HG03103 (cell line): ENCODE measurements around the gene DBI.

Experiments used
- ATAC-seq: cut with Tn5 transposase; IDR thresholded peaks from one replicate; pipeline ENCODE4 v1.9.1; 2021; ENCODE audit warnings: low read depth; ENCODE audit not compliant: unreplicated experiment

The DBI gene

DNA sequence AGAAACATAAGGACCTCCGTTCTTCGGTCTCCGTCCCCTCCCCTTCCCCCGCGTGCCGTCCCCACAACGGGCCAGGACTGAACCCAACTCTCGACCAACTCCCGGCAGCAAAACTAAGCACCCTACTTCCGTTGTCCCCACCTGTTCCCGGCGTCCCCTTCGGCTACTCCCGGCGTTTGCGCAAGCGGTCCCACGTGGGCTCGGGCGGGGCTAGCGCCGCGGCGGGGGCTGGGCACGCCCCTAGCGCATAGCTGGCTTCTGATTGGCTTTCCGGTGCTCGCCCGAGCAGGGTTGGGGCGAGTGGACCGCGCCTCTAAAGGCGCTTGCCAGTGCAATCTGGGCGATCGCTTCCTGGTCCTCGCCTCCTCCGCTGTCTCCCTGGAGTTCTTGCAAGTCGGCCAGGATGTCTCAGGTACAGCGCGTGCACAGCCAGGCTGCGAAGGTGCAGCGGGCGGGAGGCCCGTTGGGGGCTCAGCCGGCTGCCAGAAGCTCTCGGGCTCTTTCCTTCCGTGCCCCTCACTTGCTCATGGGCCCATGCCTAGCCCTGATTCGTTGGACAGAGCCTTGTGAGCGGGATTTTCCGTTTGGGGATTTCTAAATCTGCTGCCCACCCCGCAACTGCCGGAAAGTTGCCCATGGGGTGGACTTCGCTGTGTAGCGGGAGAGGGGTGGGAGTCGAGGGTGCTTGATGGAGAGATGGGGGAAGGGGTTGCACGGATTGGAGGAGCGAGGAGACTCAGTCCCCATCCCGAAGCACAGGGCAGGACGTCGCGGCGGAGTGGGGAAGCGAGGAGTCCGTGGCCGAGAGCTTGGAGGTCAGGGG is at the start of gene DBI, which contains the start of gene C2orf76:
TSS of gene DBI (plus strand) at position 329 of the 823 bp plus-strand sequence. CDS start at position 404, 75 bp downstream.
TSS of gene C2orf76 (minus strand) at position 186 of the 823 bp plus-strand sequence. CDS start 26,875 bp downstream, outside the sequence.
- ATAC-seq: peak; percentile 93

DNA sequence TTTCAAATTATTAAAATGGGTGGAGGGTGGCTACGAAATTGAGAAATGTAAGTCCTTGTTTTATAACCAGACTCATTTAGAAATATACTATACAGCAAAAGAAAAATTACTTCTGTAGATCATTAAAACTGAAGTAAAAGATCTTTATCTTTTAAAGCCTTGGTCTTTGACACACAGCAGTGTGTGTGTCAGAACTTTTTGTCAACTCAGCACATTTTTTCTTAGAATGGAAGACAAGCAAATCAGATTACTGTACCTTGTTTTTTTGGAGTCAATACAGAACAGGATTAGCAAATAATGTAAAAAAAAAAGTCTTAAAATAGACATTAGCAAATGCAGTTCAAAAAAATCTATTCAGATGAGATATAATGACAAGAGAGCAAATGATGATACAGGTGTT is 49.2 kb upstream of the DBI start:
- no peak for ATAC-seq

DNA sequence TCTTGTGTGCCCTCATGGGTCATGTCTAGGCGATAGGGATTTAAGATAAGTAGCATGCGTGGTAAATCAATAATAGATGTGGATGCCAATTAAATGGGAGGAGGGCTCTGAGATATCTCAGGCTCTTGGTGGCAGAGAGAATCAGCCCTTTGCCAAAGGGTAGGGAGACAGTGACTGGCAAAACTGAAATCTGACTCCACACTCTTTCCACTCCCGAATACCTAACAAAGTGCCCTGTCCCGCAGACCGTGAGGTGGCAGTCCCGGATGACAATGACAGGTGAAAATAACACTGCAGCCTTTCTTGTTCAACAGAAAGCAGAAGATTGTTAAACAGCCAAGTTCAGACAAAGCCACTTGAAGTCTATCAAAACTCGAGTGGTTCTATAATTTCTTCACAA is 47.2 kb upstream of the DBI start:
- no peak for ATAC-seq

DNA sequence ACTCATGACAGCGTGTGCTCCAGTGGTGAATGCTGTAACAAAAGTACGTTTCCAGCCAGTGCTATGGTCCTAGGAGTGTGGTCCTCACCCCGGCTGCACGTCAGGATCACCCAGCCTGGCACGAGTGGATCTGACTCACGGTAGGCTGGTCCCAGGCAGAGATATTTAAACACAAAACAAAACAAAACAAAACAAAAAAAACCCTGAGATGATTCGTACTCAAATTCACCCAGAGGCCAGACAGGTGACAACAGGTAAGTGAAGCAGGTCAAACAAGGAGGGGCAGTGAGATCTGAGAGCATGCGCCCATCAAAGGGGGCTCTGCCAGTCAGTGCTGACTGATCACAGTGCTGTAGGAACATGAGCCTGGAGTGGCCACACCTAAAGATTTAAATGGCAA is 43.3 kb upstream of the DBI start:
- ATAC-seq: no peak

DNA sequence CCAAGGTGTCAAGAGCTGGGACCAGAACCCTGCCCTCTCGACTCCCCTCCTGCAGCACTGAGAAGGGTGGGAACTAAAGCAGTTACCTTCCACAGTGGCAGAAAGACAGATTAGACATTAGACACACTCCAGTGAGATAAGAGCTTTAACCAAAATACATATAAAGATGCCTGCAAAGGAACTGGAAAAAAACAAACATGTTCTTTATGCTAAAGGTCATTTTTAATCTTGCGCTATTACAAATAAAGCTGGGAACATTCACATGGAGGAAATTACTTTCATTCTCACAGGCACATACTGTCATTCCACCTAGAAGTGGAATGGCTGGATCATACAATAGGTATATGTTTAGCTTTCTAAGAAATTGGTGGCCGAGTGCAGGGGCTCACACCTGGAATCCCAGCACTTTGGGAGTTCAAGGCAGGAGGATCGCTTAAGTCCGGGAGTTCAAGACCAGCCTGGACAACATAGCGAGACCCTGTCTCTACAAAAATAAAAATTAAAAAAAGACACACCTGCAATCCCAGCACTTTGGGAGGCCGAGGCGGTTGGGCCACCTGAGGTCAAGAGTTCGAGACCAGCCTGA is 42.0 kb upstream of the DBI start:
- no peak for ATAC-seq

DNA sequence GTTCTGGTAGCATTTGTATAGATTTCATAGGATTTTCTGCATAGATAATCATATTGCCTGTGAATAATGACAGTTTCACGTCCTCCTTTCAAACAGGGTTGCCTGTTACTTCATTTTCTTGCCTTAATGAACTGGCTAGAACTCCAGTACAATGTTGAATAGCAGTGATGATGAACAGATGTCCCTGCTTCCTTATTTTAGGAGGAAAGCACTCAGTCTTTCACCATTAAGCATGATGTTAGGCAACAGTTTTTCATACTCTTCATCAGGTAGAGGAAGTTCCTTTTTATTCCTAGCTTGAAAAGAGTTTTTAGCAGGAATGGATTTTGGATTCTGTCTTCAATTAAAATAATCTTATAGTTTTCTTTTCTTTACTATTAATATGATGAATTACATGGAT is 39.8 kb upstream of the DBI start:
- ATAC-seq: no peak

DNA sequence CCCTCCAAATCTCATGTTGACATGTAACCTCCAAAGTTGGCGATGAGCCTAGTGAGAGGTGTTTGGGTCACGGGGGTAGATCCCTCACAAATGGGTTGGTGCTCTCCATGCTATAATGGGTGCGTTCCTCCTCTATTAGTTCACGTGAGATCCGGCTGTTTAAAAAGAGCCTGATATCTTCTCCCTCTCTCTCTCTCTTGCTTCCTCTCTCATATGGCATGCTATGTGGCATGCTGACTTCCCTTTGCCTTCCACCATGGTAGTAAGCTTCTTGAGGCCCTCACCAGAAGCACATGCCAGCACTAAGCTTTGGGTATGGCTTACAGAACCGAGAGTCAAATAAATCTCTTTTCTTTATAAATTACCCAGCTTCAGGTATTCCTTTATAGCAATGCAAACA is 39.3 kb upstream of the DBI start:
- ATAC-seq: no peak

DNA sequence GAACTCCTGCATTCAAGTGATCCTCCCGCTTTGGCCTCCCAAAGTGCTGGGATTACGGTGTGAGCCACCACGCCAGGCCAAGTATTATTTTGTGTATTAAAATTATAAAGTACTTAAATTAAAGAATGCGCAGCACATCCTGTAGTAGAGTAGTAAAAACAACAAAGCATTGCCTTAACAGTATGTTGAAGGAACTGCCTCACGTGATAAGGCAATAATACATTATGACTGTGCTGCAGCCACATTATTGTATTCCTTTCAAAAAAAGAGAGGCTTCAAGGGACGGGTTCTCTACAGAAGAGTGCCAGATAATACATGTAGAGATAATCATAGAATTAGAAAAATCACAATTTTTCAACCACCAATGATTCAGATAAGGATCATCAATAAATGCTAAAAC is 33.8 kb upstream of the DBI start:
- ATAC-seq: no peak

DNA sequence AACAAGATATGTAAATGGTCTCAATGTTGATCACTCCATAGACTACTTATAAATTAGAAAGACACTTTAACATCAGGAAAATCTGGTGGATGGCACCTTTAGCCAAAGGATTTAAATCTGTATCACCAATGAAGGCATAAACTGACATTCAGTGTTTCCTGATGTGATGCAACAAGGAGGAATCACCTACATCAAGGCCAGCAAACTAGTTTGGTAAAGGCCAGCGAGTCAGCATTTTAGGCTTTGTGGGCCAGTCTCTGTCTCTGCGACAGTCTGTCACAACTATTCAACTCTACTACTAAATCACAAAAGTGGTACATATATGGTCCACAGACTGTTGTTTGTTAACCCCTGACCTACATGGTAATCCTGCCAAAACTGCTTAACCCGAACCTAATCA is 33.4 kb upstream of the DBI start:
- no peak for ATAC-seq

DNA sequence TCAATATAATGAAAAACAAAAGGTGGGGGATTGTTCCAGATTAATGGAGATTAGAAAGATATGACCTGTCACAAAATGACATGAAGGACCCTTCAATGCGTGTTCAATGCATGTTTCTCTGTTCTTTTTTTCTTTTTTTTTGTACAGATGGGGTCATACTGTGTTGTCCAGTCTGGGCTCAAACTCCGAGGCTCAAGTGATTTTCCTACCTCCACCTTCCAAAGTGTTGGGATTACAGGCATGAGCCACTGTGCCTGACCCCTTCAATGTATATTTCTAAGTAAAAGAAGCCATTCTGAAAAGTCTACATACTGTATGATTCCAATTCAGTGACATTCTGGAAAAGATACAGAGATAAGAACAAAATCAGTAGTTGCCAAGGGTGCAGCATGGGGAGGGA is 32.9 kb upstream of the DBI start:
- ATAC-seq: no peak

DNA sequence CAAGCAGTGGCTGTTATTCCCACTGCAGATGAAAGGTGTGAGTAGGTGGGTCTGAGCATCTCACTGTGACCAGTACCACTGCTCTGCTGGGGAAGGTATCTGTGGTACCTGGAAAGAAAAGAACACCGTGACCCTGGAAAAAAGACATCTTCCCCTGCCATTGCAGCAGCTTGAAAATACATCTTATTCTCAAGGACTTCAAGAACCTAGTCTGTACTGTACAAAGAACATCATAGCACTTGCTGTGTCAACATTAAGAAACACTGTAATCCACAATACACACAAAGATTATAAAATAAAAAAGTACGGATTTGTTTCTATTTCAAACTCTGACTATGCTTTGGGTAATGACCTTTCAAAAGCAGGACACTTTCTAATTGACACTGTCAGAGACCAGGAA is 29.0 kb upstream of the DBI start:
- no peak for ATAC-seq

DNA sequence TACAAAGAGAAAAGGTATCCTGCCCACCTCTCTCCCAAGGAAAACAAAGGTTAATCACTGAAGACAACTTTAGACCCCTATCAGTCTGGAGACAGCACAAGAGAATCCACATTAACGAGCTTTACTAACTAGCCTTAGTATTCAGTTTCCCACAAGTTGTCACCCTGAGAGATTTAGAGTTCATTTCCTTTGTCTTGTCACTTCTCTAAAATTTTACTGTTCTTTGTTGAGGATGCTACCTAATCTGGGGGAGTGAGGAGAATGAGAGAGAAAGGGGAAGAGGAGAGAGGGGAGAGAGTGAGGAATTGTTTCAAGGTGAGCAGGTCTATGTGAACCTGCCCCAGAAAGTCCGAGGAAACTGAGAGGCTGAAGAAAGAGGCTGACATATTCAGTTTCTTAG is 28.5 kb upstream of the DBI start:
- no peak for ATAC-seq

DNA sequence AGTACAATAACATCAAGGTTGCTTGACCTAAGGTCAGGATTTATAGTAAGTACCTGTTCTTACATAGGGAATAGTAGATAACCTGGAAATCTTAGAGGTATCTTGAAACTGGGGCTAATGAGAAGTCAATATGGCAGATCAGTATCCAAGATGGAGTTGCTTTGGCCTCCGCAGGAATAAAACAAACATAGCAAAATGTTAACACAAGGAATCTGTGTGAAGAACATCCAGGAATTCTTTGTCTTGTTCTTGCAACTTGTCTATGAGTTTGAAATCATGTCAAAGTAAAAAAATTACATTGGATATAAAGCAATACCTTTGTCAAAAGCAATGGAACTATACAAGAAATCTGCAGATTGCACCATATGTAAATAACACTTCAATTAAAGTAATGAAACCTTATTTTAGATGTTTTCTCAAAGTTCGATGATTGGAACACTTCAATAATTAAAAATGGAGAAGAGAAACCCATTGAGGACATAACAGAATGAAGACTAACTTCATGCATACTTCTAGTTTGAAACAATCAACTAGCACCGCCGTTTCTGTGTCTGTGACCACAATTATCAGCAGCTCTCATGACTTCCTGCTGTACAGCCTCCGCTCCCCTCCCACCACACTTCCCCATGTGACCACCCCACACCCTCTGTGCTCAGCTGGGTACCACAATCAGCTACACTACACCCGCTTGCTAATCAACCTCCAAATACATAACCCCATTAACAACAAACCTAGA is 27.8 kb upstream of the DBI start:
- ATAC-seq: peak; percentile 99

DNA sequence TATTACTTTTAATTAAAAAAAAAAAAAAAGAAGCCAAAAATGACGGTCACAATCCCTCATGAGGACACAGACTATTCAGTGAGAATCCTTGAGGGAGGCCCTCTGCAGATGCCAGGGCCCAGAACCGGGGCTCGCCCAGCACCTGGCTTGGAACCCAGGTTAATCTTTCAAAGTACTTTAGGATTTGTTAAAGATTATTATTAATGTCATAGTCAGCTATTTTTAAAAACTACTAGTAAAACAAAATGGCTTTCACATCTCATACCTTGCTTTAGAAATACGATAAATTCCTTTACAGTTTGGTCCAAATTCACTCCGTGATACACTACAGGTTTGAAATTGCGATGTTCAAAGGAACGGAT is 27.2 kb upstream of the DBI start:
- ATAC-seq: no peak

DNA sequence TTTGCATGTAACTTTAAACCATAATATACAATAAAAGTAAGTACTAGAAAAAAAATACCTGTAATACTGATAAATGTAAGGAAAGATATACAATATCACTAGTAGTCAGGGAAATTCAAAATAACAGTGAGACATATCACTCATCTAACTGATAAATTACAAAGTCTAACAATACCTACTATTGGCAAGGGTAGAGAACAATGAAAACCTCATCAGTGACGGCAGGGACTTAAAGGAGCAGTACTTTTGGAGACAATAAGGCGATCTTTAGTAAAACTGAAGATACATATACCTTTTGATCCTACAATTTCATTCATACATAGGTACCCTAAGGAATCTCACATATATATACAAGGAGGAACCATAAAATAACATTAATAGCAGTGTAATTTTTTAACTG is 25.1 kb upstream of the DBI start:
- ATAC-seq: no peak

DNA sequence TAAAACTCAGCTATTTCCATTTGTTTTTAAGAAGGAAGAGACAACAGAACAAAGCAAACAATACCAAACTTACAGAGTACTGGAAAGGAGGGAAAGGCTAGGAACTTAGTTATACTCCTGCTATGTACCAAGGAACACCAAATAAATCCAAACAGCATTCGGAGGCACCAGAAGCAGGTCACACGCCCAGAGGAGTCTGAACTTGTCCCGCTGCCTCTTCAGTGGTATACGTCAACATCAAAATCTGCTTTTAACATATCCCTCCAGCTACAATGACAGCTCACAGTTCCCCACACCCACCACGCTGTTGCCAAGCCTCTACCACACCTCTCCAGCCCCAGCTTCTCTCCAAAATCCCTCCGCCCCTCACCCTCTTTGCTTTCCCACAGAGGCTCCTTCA is 17.5 kb upstream of the DBI start:
- ATAC-seq: no peak

DNA sequence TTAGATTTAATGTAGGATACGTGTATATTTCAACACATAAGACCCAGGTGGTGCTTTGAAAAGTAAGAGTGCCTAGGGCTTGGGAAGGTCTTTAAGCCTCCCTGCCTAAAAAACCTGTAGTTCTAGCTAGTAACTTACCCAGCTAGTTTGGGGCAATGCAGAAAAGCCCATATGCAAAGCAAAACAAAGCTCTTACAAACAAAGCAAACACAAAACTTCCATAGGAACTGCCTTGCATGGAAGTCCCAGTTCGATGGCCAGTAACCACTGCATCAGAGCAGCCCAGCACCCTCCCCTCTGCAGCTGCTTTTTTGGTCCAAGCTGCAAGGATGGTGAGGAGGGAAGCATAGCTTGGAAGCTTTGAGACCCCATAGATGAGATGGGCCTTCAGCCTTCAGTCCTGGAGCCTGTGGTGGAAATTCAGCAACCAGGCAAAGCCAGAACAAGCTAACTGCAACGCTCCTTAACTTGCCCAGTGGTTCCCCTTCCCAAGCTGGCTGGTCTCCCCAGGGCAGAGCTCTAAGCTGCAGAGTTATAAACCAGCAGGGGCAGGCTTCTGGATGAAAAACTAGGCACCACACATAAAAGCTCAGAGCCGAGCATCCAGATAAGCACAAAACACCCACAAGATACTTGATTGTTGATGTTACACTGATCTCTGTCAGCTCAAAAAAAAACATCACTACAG is 16.3 kb upstream of the DBI start:
- ATAC-seq: no peak

DNA sequence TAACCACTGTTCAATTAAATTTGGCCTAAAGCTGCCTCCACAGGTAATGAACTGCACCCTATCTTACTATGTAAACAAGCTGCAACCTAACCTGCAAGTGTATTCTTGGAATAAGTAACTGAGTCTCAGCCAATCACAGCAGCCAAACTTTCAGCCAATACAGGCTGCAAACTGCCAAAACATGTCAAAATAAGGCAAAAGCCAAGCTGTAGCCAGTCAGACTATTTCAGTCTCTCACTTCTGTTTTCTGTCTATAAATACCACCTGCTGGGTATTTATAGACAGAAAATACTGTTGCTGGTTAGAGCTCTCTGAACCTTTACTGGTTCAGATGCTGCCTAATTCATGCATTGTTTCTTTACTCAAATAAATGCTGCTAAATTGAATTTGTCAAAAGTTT is 14.4 kb upstream of the DBI start:
- peak; percentile 94 for ATAC-seq

DNA sequence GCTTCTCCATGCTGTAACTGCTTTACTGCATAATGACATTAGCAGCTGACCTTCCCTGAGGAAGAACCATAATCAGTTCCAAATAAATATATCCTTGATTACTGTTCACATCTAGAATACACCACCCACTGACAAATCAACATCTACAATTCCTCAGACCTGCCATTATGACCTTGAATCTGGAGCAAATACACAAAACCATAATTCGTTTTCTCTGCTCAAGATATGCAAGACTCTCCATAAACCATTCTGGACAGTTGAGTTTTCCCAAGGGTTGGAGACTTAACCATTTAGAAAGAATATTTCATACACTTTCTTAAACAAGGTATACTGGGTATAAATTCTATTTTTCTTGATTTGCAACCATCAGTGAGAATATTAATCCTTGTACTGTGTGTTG is 11.9 kb upstream of the DBI start:
- ATAC-seq: no peak

DNA sequence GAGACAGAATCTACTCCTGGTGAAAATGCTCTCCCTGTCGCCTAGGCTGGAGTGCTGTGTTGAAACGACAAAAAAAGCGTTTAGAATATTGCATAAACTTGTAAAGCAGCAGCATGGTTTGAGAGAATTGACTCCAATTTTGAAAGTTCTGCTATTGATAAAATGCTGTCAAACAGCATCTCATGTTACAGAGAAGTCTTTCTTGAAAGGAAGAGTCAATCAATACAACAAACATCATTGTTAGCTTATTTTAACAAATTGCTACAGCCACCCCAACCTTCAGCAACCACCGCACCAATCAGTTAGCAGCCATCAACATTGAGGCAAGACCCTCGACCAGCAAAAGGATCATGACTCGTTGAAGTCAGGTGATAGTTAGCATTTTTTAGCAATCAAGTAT is 7.0 kb upstream of the DBI start:
- no peak for ATAC-seq

DNA sequence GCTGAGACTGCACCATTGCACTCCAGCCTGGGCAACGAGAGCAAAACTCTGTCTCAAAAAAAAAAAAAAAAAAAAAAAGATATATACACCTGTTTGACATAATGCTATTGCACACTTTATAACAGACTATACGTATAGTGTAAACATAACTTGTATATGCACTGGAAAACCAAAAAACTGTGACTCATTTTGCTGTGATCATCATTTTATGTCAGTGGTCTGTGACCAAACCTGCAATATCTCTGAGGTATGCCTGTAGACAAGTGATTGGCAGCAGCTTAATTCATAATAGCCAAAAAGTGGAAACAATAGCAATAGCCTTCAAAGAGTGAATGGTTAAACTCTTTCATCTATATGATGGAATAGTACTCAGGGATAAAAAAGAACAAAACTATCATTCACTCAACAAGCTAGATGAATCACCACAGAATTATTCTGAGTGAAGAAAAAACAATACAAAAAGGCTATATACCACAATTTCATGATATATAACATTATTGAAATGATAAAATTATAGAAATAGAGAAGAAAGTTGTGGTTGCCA is 6.3 kb upstream of the DBI start:
- ATAC-seq: no peak
